ENCODE measurements around the gene RNF166.

GRCh38 chr16:88705801-88706228 is 393 bp downstream of the RNF166 start:
- TF ChIP-seq CTCF (IDR thresholded peaks at IDR 0.05 in 4 of 5, conservative IDR thresholded peaks at IDR 0.05 in 1 of 5), result no peak
- no peak for TF ChIP-seq POLR2A (IDR thresholded peaks at IDR 0.05)
